ENCODE data around the gene LURAP1L.

Gene LURAP1L

DNA sequence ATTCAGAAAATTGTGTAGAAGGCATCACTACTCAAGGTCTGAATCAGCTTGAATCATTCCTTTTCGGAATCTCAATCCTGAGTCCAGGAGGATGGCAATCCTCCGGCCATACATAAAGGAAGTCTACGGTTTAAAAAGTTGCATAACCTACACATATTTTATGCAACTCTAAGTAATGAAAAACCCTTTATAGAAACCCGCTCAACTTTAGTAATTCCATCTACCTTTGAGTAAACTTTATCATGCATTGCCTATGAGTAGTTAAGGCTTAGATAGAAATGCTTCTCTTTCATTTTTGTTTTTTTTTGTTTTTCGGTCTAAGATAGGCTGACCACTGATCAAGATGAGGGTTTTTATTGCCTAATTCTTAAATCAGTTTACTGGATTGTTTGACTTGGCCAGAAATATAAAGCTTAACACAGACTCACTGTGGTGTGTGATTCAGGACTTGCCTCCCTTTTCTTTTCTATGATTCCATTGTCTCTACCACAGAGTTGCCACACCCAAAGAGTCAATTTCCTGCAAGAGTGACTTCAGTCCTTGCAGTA, 85.0 kb downstream of the LURAP1L start:
- TF ChIP-seq SIN3A (IDR thresholded peaks at IDR 0.05; ENCODE audit: borderline replicate concordance, insufficient read depth, low read length) (no peak), FOXP2 (optimal IDR thresholded peaks at IDR 0.05; ENCODE audit: borderline replicate concordance, extremely low read depth, extremely low read length, insufficient read depth) (no peak), POLR2AphosphoS5 (IDR thresholded peaks at IDR 0.05; ENCODE audit: low read depth, low read length) (no peak), TAF1 (IDR thresholded peaks at IDR 0.05; ENCODE audit: borderline replicate concordance, insufficient read depth, low read length) (no peak)
- TF ChIP-seq, protein P1, sequence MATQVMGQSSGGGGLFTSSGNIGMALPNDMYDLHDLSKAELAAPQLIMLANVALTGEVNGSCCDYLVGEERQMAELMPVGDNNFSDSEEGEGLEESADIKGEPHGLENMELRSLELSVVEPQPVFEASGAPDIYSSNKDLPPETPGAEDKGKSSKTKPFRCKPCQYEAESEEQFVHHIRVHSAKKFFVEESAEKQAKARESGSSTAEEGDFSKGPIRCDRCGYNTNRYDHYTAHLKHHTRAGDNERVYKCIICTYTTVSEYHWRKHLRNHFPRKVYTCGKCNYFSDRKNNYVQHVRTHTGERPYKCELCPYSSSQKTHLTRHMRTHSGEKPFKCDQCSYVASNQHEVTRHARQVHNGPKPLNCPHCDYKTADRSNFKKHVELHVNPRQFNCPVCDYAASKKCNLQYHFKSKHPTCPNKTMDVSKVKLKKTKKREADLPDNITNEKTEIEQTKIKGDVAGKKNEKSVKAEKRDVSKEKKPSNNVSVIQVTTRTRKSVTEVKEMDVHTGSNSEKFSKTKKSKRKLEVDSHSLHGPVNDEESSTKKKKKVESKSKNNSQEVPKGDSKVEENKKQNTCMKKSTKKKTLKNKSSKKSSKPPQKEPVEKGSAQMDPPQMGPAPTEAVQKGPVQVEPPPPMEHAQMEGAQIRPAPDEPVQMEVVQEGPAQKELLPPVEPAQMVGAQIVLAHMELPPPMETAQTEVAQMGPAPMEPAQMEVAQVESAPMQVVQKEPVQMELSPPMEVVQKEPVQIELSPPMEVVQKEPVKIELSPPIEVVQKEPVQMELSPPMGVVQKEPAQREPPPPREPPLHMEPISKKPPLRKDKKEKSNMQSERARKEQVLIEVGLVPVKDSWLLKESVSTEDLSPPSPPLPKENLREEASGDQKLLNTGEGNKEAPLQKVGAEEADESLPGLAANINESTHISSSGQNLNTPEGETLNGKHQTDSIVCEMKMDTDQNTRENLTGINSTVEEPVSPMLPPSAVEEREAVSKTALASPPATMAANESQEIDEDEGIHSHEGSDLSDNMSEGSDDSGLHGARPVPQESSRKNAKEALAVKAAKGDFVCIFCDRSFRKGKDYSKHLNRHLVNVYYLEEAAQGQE (IDR thresholded peaks at IDR 0.05; ENCODE audit: insufficient read depth in 1 of 2, low read depth in 2 of 2, low read length in 2 of 2): no peak

DNA sequence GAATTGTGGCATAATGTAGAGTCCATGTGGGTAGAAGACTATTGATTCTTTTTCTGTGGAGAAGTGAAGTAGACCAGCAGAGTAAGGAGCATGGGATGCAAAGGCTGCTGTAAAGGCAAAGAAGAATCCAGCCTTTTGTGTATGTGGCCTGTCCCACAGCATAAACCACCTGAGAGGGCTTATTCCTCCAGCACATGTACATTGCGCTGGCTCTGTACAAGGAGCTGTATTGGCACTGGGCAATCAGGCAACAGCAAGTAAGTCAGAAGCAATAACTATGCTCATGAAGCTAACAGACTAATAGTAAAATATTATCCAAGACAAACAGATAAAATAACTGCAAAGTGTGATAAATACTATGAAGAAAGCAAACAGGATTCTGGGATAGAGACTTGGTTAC, 86.2 kb downstream of the LURAP1L start:
- TF ChIP-seq SIN3A (IDR thresholded peaks at IDR 0.05; ENCODE audit: borderline replicate concordance, insufficient read depth, low read length) (no peak), TAF1 (IDR thresholded peaks at IDR 0.05; ENCODE audit: borderline replicate concordance, insufficient read depth, low read length) (no peak), POLR2AphosphoS5 (IDR thresholded peaks at IDR 0.05; ENCODE audit: low read depth, low read length) (no peak), FOXP2 (optimal IDR thresholded peaks at IDR 0.05; ENCODE audit: borderline replicate concordance, extremely low read depth, extremely low read length, insufficient read depth) (no peak)
- TF ChIP-seq, protein P1 (IDR thresholded peaks at IDR 0.05; ENCODE audit: insufficient read depth in 1 of 2, low read depth in 2 of 2, low read length in 2 of 2): no peak

DNA sequence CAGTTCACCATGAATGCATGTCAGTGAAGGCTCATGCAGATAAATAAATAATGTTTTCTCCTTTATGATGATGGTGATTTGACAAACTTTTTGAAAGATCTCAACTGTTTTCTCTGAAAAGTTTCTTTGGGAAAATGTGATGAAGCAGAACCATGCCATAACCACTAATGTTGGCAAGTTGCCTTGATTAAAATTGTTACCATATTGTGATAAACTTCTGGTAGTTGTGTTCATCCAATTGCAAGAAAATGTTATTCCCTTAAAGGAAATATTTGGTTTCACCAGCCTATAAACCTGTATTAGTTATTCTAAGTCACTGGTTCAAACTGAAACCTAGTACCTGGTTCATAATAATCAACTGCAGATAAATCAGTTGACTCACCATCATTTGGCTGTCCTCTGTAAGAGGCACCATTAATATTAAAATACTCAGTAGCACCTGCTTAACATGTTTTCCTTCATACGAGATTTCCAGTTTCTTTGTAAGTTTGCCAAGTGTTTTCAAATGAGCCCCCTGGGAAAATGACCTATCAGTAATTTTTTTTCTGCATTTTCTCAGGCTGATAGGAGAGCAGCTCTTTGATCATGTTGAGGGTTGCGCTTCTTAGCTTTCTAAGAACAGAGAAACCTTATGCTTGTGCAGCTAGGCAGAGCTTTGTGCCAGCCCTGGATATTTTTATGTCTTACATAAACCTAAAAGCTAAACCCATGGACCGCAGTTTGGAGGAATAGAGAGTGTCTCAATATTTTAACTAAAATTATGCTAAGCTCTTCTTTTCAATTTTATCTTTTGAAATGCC, 88.0 kb downstream of the LURAP1L start:
- no peak for TF ChIP-seq SIN3A (IDR thresholded peaks at IDR 0.05; ENCODE audit: borderline replicate concordance, insufficient read depth, low read length)
- no peak for TF ChIP-seq TAF1 (IDR thresholded peaks at IDR 0.05; ENCODE audit: borderline replicate concordance, insufficient read depth, low read length)
- no peak for TF ChIP-seq FOXP2 (optimal IDR thresholded peaks at IDR 0.05; ENCODE audit: borderline replicate concordance, extremely low read depth, extremely low read length, insufficient read depth)
- TF ChIP-seq POLR2AphosphoS5 (IDR thresholded peaks at IDR 0.05; ENCODE audit: low read depth, low read length): no peak
- TF ChIP-seq, protein P1 (IDR thresholded peaks at IDR 0.05; ENCODE audit: insufficient read depth in 1 of 2, low read depth in 2 of 2, low read length in 2 of 2): no peak

DNA sequence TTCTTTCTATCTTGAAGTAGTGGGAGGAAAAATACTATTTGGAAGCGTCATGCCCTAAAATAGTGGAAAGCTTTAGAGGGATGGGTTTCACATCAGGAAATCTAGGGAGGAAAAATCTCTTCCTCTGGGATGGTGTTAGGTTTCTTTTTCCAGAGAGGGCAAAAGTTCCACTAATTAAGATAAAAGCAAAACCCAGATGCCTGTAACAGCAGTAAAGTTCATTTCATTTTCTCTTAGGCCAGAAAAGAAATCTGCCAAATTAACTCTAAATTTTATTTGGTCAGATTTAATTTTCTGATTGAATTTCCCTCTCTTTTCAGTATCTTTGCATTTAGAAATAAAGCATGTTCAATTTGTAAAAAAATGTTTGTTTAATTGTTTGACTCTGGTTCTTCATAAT, 88.8 kb downstream of the LURAP1L start:
- TF ChIP-seq, protein P1 (IDR thresholded peaks at IDR 0.05; ENCODE audit: insufficient read depth in 1 of 2, low read depth in 2 of 2, low read length in 2 of 2): no peak
- TF ChIP-seq SIN3A (IDR thresholded peaks at IDR 0.05; ENCODE audit: borderline replicate concordance, insufficient read depth, low read length) (no peak), FOXP2 (optimal IDR thresholded peaks at IDR 0.05; ENCODE audit: borderline replicate concordance, extremely low read depth, extremely low read length, insufficient read depth) (no peak), TAF1 (IDR thresholded peaks at IDR 0.05; ENCODE audit: borderline replicate concordance, insufficient read depth, low read length) (no peak), POLR2AphosphoS5 (IDR thresholded peaks at IDR 0.05; ENCODE audit: low read depth, low read length) (no peak)

All from PFSK-1 (cell line).